Measurements from ENCODE around the gene KIAA0753.
A peak's percentile ranks its signal among the peaks of the same experiment; 100 is the strongest.

Gene KIAA0753

GRCh38 chr17:6556121-6557039 is 84.1 kb downstream of the KIAA0753 start, which contains the start of gene PITPNM3:
Gene PITPNM3, minus strand, starts transcription at chr17:6556555. Its CDS starts 149 bp downstream, at chr17:6556406.
- H3K4me3 ChIP-seq (ENCODE audit: low read depth, low read length), result peak within 1 kb of the TSS; percentile 62
- DNase-seq (ENCODE audit: low read depth), result no peak

DNA sequence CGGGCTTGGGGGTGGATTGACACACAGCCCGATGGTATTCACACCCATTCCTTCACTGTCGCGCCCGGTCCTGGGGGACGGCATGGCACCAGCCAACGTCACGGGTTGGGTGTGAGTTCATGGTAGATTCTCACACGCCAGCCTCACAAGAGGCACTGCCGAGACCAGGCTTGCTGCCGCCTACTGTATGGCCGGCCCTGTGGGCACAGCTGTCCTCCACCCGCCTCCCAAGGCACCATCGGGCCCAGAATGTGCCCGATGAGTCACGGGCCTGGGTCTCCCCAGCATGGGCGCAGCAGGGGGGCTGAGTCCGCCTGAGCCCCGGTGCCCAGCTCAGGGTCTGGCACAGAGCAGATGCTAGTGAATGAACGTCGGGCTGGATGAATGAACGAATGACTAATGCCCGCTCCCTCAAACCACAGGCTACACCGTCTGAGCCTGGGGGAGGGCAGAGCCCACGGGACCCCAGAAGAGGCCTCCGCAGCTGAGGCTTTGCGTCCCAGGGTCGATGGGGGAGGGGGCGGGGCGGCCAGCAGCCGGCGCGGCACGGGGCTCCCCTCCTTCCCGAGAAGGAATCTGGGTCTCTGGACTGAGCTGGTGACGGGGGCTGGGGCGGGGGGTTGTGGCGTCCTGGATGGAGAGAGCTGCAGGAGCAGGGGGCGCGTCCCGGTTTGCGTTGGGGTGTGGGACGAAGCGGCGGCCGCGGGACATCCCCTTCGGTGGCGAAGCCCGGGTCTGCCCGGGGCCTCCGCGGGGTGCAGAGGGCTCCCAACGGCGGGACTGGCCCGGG is 85.0 kb downstream of the KIAA0753 start:
- peak overlapping the region; percentile 62 for H3K4me3 ChIP-seq (ENCODE audit: low read depth, low read length)
- DNase-seq (ENCODE audit: low read depth), result no peak

- peak overlapping the region; percentile 62 for H3K4me3 ChIP-seq (ENCODE audit: low read depth, low read length)
- no peak for DNase-seq (ENCODE audit: low read depth)
These were observed 85.6 kb downstream of the KIAA0753 start for GRCh38 chr17:6554871-6555330.

DNA sequence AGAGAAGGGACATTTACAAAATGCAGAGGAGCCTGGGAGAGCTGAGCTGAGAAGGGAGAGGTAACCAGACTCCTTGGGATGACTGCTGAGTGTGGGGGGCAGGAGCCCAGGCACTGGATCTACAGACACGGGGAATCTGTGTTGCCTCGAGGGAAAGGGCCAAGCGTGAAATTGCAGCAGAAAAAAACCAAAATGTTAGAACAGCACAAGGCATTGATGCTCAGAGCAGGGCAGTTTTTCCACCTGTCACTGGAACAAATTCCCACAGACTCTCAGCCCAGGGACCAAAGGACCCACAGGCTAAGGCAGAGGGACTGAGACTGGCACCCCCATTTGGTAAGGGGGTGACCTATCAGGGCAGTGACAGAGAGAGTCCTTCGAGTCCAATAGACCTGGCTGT is 86.2 kb downstream of the KIAA0753 start:
- DNase-seq (ENCODE audit: low read depth), result no peak
- no peak overlapping the region for H3K4me3 ChIP-seq (ENCODE audit: low read depth, low read length)

- H3K4me3 ChIP-seq (ENCODE audit: low read depth, low read length), result no peak overlapping the region
- no peak for DNase-seq (ENCODE audit: low read depth)
These were observed 88.5 kb downstream of the KIAA0753 start for GRCh38 chr17:6551869-6552531.

DNA sequence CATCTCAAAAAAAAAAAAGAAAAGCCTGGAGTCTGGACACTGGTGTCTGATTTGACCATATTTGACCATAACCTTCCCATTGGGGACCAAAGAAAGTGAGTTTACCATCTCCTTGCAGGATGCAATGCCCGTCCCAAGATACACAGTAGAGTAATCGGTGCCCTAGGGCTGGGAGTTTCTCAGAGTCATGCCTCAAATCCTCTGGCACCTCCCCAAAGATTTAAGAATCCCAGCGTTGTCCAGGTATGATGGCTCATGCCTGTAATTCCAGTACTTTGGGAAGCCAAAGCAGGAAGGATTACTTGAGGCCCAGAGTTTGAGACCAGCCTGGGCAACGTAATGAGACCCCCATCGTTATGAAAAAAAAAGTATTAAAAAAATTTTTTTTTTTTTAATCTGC is 89.2 kb downstream of the KIAA0753 start:
- no peak for DNase-seq (ENCODE audit: low read depth)
- H3K4me3 ChIP-seq (ENCODE audit: low read depth, low read length), result no peak overlapping the region

DNA sequence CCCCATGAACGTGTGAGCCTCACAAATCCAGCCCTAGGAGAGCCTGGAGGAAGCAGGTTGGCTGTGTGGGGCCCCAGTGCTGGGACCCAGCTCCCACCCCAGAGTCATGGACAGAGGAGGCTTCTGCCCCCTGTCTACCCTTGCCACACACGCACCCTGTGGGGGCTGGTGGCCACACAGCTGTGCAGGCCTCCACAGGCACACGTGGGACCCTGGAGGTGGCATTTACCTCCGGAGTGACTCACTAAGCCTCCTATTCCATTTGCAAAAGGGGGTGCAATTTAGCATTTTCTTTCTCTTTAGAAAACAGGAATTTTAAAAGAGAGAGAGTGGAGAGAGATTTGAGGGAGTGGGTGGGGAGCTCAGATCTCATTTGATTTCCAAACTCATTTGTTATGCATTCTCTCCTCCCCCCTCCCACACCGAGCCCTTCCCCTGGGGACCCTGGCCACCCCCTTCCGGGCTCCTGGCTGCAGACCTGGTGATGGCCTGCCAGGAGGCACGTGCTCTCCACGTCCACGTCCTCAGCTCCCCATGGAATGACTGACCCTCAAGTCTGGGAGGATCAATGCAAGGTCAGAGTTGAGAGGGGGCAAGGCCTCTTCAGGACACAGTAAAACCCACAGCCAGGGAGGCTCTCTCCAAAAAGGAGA is 91.0 kb downstream of the KIAA0753 start:
- no peak overlapping the region for H3K4me3 ChIP-seq (ENCODE audit: low read depth, low read length)
- no peak for DNase-seq (ENCODE audit: low read depth)

DNA sequence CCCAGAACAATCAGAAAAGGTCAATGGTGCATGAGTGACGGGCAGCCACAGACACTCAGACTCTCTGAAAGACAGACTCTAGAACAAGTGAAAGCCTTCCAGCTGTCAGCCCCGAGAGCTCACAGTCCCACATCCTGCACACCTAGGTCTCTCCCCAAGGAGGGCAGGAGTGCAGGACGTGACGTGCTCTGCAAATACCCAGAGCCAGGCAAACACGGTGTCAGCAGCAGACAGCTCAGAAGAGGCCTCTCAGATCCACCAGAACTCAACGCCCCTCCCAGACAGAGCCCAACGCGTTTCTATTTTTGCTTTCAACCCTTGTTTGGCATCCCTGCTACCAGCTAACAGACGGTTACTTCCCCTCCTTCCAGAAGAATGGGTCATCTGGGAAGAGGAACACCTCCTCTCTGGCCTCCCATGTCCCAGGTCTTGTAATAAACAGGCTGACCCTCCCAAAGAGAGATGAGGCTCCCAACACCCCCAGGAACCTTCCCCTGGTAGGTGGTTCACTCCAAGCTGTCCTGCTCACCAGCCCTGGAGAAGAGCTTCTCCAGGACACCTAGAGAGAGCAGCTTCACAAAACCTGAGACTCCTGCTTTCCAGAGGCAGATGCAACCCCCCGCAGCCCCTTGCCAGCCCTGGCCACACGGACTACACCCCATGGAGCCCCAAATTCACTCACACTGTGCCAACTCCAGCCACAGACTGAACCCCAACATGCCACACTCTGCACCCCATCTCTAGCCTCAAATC is 91.8 kb downstream of the KIAA0753 start:
- no peak overlapping the region for H3K4me3 ChIP-seq (ENCODE audit: low read depth, low read length)
- no peak for DNase-seq (ENCODE audit: low read depth)

GRCh38 chr17:6548034-6548433 is 92.5 kb downstream of the KIAA0753 start:
- DNase-seq (ENCODE audit: low read depth), result no peak
- H3K4me3 ChIP-seq (ENCODE audit: low read depth, low read length), result no peak overlapping the region

DNA sequence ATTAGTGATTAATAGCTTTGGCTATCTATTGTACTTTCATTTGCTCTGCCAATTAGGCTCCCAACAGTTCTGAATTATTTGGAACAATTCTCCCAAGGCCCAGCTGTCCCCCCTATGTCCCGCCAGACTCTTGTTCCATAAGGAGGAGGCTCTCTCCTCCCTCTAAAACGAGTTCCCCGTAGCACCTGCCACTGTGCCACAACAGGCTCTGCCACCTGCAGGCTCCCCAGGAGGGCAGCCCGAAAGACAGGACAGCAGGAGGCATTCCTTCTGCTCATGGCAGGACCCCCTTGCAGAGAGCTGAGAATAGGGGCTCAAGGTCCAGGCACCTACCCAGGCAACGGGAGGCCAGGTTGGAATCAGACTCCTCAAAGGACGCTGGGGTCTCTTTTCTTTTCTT is 93.2 kb downstream of the KIAA0753 start:
- H3K4me3 ChIP-seq (ENCODE audit: low read depth, low read length), result no peak overlapping the region
- DNase-seq (ENCODE audit: low read depth), result no peak

DNA sequence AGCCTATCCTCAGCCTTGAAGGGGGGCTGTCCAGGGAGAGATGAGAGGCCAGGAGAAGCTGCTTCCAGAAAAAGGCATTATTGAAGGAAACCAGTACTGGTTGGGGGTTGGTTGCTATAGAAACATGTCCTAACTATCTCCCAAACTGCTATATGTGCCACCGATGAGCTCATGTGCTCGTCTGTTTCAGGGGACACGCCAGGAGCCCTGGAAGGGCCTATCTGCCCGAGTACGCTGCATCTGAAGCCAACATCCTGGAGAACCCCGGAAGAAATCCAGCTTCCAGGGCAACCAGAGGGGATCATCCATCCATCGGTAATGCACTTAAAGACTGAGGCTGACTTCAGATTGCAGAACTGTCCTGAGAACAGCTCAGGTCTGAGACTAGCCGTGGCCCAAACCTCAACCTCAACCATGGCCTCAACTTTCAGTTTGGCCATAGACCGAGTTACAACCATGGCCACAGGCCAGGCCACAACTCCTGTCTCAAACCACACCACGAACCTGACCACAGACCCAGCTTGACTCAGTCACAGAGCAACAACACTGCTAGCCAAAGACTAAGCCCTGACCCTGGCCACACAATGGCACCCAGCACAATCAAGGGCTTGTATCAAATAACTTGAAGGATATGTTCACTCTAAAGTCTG is 94.3 kb downstream of the KIAA0753 start:
- H3K4me3 ChIP-seq (ENCODE audit: low read depth, low read length), result no peak overlapping the region
- DNase-seq (ENCODE audit: low read depth), result peak; percentile 36

- no peak overlapping the region for H3K4me3 ChIP-seq (ENCODE audit: low read depth, low read length)
- DNase-seq (ENCODE audit: low read depth), result no peak
These were observed 95.2 kb downstream of the KIAA0753 start for GRCh38 chr17:6545291-6545690.

GRCh38 chr17:6544011-6544370 is 96.5 kb downstream of the KIAA0753 start:
- no peak for DNase-seq (ENCODE audit: low read depth)
- H3K4me3 ChIP-seq (ENCODE audit: low read depth, low read length), result no peak overlapping the region

DNA sequence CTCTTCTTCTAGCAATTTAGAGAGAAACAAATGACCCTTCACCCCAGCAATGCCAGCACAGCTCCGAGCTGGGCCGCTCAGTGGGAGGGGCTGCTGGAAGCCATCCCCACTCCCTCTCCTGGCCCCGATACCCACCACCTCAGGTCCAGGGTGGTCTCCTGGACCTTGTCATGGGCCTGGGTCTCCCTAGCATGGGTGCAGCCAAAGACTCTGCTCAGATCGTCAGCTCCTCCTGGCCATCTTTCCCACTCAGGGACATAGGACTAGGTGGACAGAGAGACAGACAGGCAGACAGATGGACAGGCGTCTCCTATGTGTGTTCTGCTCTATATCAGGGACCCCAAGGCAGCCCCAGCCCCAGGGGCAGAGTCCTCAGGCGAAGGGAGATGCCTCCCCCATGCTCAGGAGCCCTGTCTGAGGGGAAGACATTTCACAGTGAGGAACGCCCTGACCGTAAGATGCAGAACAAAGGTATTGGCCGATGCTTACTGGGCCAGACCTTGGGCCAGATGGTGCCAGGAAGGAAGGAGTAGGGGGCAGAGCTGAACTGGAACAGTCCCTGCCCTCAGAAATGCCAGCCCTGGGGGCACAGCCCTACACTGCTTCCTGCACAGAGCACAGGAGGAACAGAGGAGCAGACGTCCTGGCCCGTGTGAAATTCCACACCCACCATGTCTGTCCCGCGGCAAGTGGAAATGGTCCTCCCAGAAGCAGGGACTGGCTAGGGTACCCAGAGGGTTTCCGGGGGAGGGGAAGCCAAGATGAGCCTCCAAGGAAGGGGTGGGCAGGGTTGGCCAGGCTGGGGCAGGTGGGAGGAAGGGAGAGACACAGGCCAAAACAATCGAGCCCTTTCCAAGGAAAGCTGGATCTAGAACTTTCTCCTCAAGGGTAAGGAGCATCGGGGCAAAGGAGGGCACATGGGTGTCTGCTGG is 97.2 kb downstream of the KIAA0753 start:
- H3K4me3 ChIP-seq (ENCODE audit: low read depth, low read length), result no peak overlapping the region
- no peak for DNase-seq (ENCODE audit: low read depth)

DNA sequence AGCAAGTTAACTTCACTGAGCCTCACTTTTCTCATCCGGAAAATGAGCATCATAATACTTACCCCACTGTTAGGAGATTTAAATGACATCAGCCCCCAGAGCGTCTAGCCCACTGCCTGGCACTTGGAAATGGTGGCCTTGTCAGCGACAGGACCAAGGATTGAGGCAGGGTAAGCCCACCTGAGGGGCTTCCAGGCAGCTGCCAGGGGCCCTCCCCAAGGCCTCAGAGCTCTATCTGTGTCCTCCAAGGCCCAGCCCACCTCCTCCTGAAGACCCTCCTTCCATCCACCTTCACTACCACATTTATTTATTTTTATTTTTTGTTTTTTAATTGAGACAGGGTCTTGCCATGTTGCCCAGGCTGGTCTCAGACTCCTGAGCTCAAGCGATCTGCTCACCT is 97.9 kb downstream of the KIAA0753 start:
- DNase-seq (ENCODE audit: low read depth), result no peak
- H3K4me3 ChIP-seq (ENCODE audit: low read depth, low read length), result no peak overlapping the region

- H3K4me3 ChIP-seq (ENCODE audit: low read depth, low read length), result no peak overlapping the region
- DNase-seq (ENCODE audit: low read depth), result no peak
These were observed 98.6 kb downstream of the KIAA0753 start for GRCh38 chr17:6541886-6542285.

GRCh38 chr17:6539871-6540270 is 100.6 kb downstream of the KIAA0753 start:
- no peak for DNase-seq (ENCODE audit: low read depth)
- H3K4me3 ChIP-seq (ENCODE audit: low read depth, low read length), result no peak overlapping the region
